Activated B cell treated with CpG ODN at 0.5 μM for 24 hours (primary cell): ENCODE data around the gene CA10. TPM values are rescaled to one million over a fixed set of nuclear protein-coding genes. Genes with fewer than 3 reads are reported as not detected.

Experiments used
- ATAC-seq: fragments of 200-7000 bp; cut with Tn5 transposase; one replicate; pipeline ENCODE4 v1.10.0; 2021; ENCODE audit warnings: low read depth, mild to moderate bottlenecking, moderate library complexity
- CTCF ChIA-PET: fragments of 350-600 bp; sonication (Branson Sonifier 250); formaldehyde crosslinking; loops from one replicate; lab custom pipeline; 2021; ENCODE audit warnings: antibody characterized with exemption; lab: Charles Lee
- POLR2A ChIA-PET: fragments of 350-600 bp; sonication (Branson Sonifier 250); formaldehyde crosslinking; loops from one replicate; lab custom pipeline; 2021; ENCODE audit warnings: antibody characterized with exemption; lab: Charles Lee
- DNase-seq: peaks from one replicate; pipeline ENCODE4 v3.0.0; 2022
- H3K27ac Mint-ChIP-seq: one replicate; pipeline ENCODE4 v1.8.0; 2020; ENCODE audit warnings: mixed read lengths
- H3K27me3 Mint-ChIP-seq: one replicate; pipeline ENCODE4 v1.8.0; 2021; ENCODE audit warnings: mixed read lengths
- H3K36me3 Mint-ChIP-seq: one replicate; pipeline ENCODE4 v1.8.0; 2021; ENCODE audit warnings: low read depth, mixed read lengths
- H3K4me1 Mint-ChIP-seq: one replicate; pipeline ENCODE4 v1.8.0; 2021; ENCODE audit warnings: mixed read lengths
- H3K4me3 Mint-ChIP-seq: one replicate; pipeline ENCODE4 v1.8.0; 2020; ENCODE audit warnings: mild to moderate bottlenecking, mixed read lengths
- H3K9me3 Mint-ChIP-seq: one replicate; pipeline ENCODE4 v1.8.0; 2020; ENCODE audit warnings: mixed read lengths
- intact Hi-C: fragments of 100-400 bp; cut with micrococcal nuclease; formaldehyde crosslinking; loops from one replicate; pipeline ENCODE4 v1.15.1; 2024
- total RNA-seq: library from RNA; stranded (reverse); gene quantifications from 2 replicates; pipeline ENCODE4 v1.2.3, GENCODE V29; 2022
- TF ChIP-seq, protein P1 (sequence below): fragments of 200-600 bp; IDR thresholded peaks from one replicate; pipeline ENCODE4 v1.8.0; 2022; ENCODE audit warnings: antibody characterized with exemption, mild to moderate bottlenecking

Gene CA10
- total RNA-seq, 1 donor from 2014 or later: not detected

- Mint-ChIP-seq H3K4me3 (no peak overlapping the region), H3K27ac (no peak overlapping the region), H3K36me3 (no peaks in the 10 kb centered on the region), H3K4me1 (no peaks in the 10 kb centered on the region), H3K9me3 (no peaks in the 10 kb centered on the region), H3K27me3 (peaks cover 4% of the 10 kb centered on the region)
- TF ChIP-seq, protein P1, sequence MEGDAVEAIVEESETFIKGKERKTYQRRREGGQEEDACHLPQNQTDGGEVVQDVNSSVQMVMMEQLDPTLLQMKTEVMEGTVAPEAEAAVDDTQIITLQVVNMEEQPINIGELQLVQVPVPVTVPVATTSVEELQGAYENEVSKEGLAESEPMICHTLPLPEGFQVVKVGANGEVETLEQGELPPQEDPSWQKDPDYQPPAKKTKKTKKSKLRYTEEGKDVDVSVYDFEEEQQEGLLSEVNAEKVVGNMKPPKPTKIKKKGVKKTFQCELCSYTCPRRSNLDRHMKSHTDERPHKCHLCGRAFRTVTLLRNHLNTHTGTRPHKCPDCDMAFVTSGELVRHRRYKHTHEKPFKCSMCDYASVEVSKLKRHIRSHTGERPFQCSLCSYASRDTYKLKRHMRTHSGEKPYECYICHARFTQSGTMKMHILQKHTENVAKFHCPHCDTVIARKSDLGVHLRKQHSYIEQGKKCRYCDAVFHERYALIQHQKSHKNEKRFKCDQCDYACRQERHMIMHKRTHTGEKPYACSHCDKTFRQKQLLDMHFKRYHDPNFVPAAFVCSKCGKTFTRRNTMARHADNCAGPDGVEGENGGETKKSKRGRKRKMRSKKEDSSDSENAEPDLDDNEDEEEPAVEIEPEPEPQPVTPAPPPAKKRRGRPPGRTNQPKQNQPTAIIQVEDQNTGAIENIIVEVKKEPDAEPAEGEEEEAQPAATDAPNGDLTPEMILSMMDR: no peak
- ChIA-PET POLR2A (no interaction called here), CTCF (no interaction called here)
- intact Hi-C loops: no loop called here
- ATAC-seq (no peak), DNase-seq (no peak)
These were observed 399.3 kb downstream of the CA10 start for GRCh38 chr17:51759260-51759659.

DNA sequence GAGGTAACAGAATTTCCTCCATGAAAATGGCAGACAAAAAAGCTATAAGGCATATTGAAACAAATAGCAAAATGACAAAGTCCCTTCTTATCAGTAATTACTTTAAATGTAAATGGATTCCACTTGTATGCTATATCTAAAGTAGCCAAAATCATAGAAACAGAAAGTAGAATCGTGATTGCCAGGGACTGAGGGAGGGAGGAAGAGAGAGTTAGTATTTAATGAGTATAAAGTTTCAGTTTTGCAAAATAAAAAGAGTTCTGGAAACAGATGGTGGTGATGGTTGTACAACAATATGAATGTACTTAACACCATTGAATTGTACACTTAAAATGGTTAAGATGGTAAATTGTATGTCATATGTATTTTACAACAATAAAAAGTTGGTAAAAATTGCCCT is 407.4 kb downstream of the CA10 start:
- H3K36me3 Mint-ChIP-seq: no peaks in the 10 kb centered on the region

GRCh38 chr17:51748749-51749604 is 409.5 kb downstream of the CA10 start:
- ATAC-seq (no peak), DNase-seq (no peak)
- Mint-ChIP-seq H3K27ac (no peak overlapping the region), H3K27me3 (no peaks in the 10 kb centered on the region), H3K36me3 (no peaks in the 10 kb centered on the region), H3K4me3 (no peak overlapping the region), H3K9me3 (no peaks in the 10 kb centered on the region), H3K4me1 (no peaks in the 10 kb centered on the region)
- TF ChIP-seq, protein P1: no peak
- intact Hi-C loops: no loop called here
- ChIA-PET CTCF (no interaction called here), POLR2A (no interaction called here)

More for the DNA sequence above, 407.4 kb downstream of the CA10 start:
- Mint-ChIP-seq H3K4me1 (no peaks in the 10 kb centered on the region), H3K4me3 (no peak overlapping the region), H3K27ac (no peak overlapping the region), H3K27me3 (no peaks in the 10 kb centered on the region), H3K9me3 (no peaks in the 10 kb centered on the region)
- ATAC-seq: no peak
- ChIA-PET POLR2A (no interaction called here), CTCF (no interaction called here)
- TF ChIP-seq, protein P1: no peak
- no peak for DNase-seq
- intact Hi-C loops: no loop called here

- Mint-ChIP-seq H3K36me3 (no peaks in the 10 kb centered on the region), H3K27ac (no peak overlapping the region), H3K27me3 (no peaks in the 10 kb centered on the region), H3K4me3 (no peak overlapping the region), H3K4me1 (no peaks in the 10 kb centered on the region), H3K9me3 (no peaks in the 10 kb centered on the region)
- DNase-seq (no peak), ATAC-seq (no peak)
- intact Hi-C loops: no loop called here
- TF ChIP-seq, protein P1: no peak
- ChIA-PET CTCF (no interaction called here), POLR2A (no interaction called here)
These were observed 412.1 kb downstream of the CA10 start for GRCh38 chr17:51746421-51746820.

- DNase-seq (no peak), ATAC-seq (no peak)
- Mint-ChIP-seq H3K9me3 (no peaks in the 10 kb centered on the region), H3K4me1 (no peaks in the 10 kb centered on the region), H3K27me3 (no peaks in the 10 kb centered on the region), H3K36me3 (no peaks in the 10 kb centered on the region), H3K4me3 (no peak overlapping the region), H3K27ac (no peak overlapping the region)
- ChIA-PET POLR2A (no interaction called here), CTCF (no interaction called here)
- intact Hi-C loops: no loop called here
- TF ChIP-seq, protein P1: no peak
These were observed 412.5 kb downstream of the CA10 start for GRCh38 chr17:51745993-51746392.
